HCT116 (cell line): ENCODE measurements around the gene C16orf95.

Experiments
- MAX ChIP-seq: IDR thresholded peaks from 2 replicates; pipeline ENCODE4 v1.6.1; 2012
- POLR2A ChIP-seq: IDR thresholded peaks from 2 replicates; pipeline ENCODE4 v1.7.0; 2011; ENCODE audit warnings: borderline replicate concordance; ENCODE audit not compliant: insufficient read depth, insufficient read length; ENCODE audit errors: extremely low read depth
- SP1 ChIP-seq: IDR thresholded peaks from 2 replicates; pipeline ENCODE4 v1.6.1; 2012; ENCODE audit warnings: low read depth
- SRF ChIP-seq: IDR thresholded peaks from 2 replicates; pipeline ENCODE4 v1.6.1; 2012; ENCODE audit warnings: low read depth
- TF ChIP-seq, protein P1 (sequence below), 3 experiments: fragments of 200-600 bp in 1 of 3; sonication (generic) in 1 of 3; IDR thresholded peaks in 2 of 3; conservative IDR thresholded peaks in 1 of 3; 2 replicates each; pipeline ENCODE4 v1.5.1; 2012 to 2017; ENCODE audit warnings: low read depth in 2 of 3, low read length in 2 of 3, antibody characterized with exemption in 1 of 3, borderline replicate concordance in 1 of 3, control low read depth in 1 of 3, mild to moderate bottlenecking in 1 of 3, mixed read lengths in 1 of 3, mixed run types in 1 of 3, moderate library complexity in 1 of 3; ENCODE audit not compliant: insufficient read depth in 1 of 3
- TF ChIP-seq, protein P2 (sequence below): IDR thresholded peaks from 2 replicates; pipeline ENCODE4 v1.6.1; 2011; ENCODE audit warnings: mild to moderate bottlenecking, low read length, moderate library complexity; ENCODE audit not compliant: insufficient replicate concordance; ENCODE audit errors: extremely low read depth

DNA sequence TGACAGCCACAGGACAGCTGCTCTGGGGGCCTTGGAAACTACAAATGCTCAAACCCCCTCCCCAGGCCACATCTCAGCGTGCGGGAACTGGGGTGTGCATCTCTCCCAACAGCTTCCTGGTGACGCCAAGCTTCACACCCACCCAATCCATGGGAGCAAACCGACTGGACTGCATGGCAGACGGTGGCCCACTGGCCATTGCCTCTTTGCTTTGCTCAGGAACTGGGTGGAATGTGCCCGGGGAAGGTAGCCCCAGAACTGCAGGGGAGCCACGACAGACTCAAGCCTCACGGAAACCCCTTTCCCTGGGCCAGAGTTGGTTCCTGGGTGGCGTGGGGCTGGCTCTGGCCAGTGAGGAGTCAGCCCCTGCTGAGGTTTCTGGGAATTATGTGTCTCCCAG, 5.2 kb upstream of the C16orf95 start:
- TF ChIP-seq, protein P1, sequence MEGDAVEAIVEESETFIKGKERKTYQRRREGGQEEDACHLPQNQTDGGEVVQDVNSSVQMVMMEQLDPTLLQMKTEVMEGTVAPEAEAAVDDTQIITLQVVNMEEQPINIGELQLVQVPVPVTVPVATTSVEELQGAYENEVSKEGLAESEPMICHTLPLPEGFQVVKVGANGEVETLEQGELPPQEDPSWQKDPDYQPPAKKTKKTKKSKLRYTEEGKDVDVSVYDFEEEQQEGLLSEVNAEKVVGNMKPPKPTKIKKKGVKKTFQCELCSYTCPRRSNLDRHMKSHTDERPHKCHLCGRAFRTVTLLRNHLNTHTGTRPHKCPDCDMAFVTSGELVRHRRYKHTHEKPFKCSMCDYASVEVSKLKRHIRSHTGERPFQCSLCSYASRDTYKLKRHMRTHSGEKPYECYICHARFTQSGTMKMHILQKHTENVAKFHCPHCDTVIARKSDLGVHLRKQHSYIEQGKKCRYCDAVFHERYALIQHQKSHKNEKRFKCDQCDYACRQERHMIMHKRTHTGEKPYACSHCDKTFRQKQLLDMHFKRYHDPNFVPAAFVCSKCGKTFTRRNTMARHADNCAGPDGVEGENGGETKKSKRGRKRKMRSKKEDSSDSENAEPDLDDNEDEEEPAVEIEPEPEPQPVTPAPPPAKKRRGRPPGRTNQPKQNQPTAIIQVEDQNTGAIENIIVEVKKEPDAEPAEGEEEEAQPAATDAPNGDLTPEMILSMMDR (IDR thresholded peaks at IDR 0.05 in 2 of 3, conservative IDR thresholded peaks at IDR 0.05 in 1 of 3; ENCODE audit: borderline replicate concordance in 1 of 3, insufficient read depth in 1 of 3, low read depth in 2 of 3, low read length in 2 of 3): no peak
- no peak for TF ChIP-seq MAX
- TF ChIP-seq SP1: no peak
- no peak for TF ChIP-seq POLR2A
- TF ChIP-seq, protein P2, sequence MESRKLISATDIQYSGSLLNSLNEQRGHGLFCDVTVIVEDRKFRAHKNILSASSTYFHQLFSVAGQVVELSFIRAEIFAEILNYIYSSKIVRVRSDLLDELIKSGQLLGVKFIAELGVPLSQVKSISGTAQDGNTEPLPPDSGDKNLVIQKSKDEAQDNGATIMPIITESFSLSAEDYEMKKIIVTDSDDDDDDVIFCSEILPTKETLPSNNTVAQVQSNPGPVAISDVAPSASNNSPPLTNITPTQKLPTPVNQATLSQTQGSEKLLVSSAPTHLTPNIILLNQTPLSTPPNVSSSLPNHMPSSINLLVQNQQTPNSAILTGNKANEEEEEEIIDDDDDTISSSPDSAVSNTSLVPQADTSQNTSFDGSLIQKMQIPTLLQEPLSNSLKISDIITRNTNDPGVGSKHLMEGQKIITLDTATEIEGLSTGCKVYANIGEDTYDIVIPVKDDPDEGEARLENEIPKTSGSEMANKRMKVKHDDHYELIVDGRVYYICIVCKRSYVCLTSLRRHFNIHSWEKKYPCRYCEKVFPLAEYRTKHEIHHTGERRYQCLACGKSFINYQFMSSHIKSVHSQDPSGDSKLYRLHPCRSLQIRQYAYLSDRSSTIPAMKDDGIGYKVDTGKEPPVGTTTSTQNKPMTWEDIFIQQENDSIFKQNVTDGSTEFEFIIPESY: no peak
- TF ChIP-seq SRF: no peak
